K562 (cell line): ENCODE results near the gene UBA52. TPM values are rescaled to one million over a fixed set of nuclear protein-coding genes. Genes with fewer than 3 reads are reported as not detected.
A peak's percentile ranks its signal among the peaks of the same experiment; 100 is the strongest.

Experiments used
- CHCHD3 ChIP-seq: fragments of 250-450 bp; sonication (Bioruptor Pico); IDR thresholded peaks from 2 replicates; pipeline ENCODE4 v2.1.2; 2022; ENCODE audit warnings: mild to moderate bottlenecking
- DEAF1 ChIP-seq: fragments of 450-650 bp; formaldehyde crosslinking; IDR thresholded peaks from 2 replicates; pipeline ENCODE4 v1.4.0; 2020; ENCODE audit warnings: mild to moderate bottlenecking, moderate library complexity
- ELF1 ChIP-seq: fragments of 200-800 bp; sonication (Bioruptor generic); IDR thresholded peaks from 2 replicates; pipeline ENCODE4 v1.6.1; 2016; ENCODE audit warnings: missing genetic modification characterization, missing compliant biosample characterization
- HMGXB4 ChIP-seq: sonication (generic); formaldehyde crosslinking; IDR thresholded peaks from 2 replicates; pipeline ENCODE4 v1.8.1; 2023; ENCODE audit warnings: mild to moderate bottlenecking, missing genetic modification reagents
- JUNB ChIP-seq: fragments of 450-650 bp; formaldehyde crosslinking; conservative IDR thresholded peaks from 2 replicates; pipeline ENCODE4 v1.4.0; 2020; ENCODE audit warnings: mild to moderate bottlenecking
- JUND ChIP-seq, 2 experiments: IDR thresholded peaks; 2 replicates in 1 of 2; 3 replicates in 1 of 2; pipeline ENCODE4 v1.6.1; 2011; ENCODE audit warnings: borderline replicate concordance in 2 of 2, low read depth in 2 of 2, low read length in 2 of 2, improper control_type of control experiment in 1 of 2, missing biosample characterization in 1 of 2, missing genetic modification characterization in 1 of 2, missing genetic modification reagents in 1 of 2
- KAT7 ChIP-seq: sonication (generic); formaldehyde crosslinking; IDR thresholded peaks from 2 replicates; pipeline ENCODE4 v1.8.0; 2022; ENCODE audit warnings: missing genetic modification reagents, mild to moderate bottlenecking, borderline replicate concordance
- MAFG ChIP-seq: fragments of 450-650 bp; conservative IDR thresholded peaks from 2 replicates; pipeline ENCODE4 v1.6.1; 2016; ENCODE audit warnings: missing genetic modification characterization, missing compliant biosample characterization
- MAFK ChIP-seq: IDR thresholded peaks from 2 replicates; pipeline ENCODE4 v1.6.1; 2011; ENCODE audit warnings: low read length, improper control_type of control experiment
- MTA3 ChIP-seq: fragments of 450-650 bp; formaldehyde crosslinking; IDR thresholded peaks from 2 replicates; pipeline ENCODE4 v1.6.1; 2017; ENCODE audit warnings: mild to moderate bottlenecking, borderline replicate concordance
- POLR2A ChIP-seq: fragments of 450-650 bp; conservative IDR thresholded peaks from 2 replicates; pipeline ENCODE4 v1.6.1; 2016
- PRDM10 ChIP-seq: fragments of 450-650 bp; IDR thresholded peaks from 2 replicates; pipeline ENCODE4 v1.6.1; 2018; ENCODE audit not compliant: partially characterized antibody
- RBBP5 ChIP-seq: fragments of 200-600 bp; sonication (generic); IDR thresholded peaks from 2 replicates; pipeline ENCODE4 v1.6.1; 2012; ENCODE audit warnings: borderline replicate concordance, mild to moderate bottlenecking, low read length, control low read depth, inconsistent platforms; ENCODE audit not compliant: insufficient read depth, poor library complexity, severe bottlenecking
- SP1 ChIP-seq: sonication (generic); formaldehyde crosslinking; IDR thresholded peaks from 2 replicates; pipeline ENCODE4 v1.8.1; 2022; ENCODE audit warnings: mild to moderate bottlenecking, missing genetic modification reagents
- TFAP4 ChIP-seq: sonication (generic); formaldehyde crosslinking; IDR thresholded peaks from 2 replicates; pipeline ENCODE4 v1.8.0; 2022; ENCODE audit warnings: missing genetic modification reagents, mild to moderate bottlenecking, moderate library complexity, borderline replicate concordance
- ZNF511 ChIP-seq: sonication (generic); formaldehyde crosslinking; IDR thresholded peaks from 2 replicates; pipeline ENCODE4 v1.8.0; 2022; ENCODE audit warnings: mild to moderate bottlenecking, missing genetic modification reagents
- ZNF766 ChIP-seq: fragments of 200-800 bp; sonication (Bioruptor generic); conservative IDR thresholded peaks from 2 replicates; pipeline ENCODE4 v1.6.1; 2016; ENCODE audit warnings: missing genetic modification characterization, missing compliant biosample characterization
- polyA plus RNA-seq, 8 experiments: library from polyadenylated mRNA; depleted of rRNA in 4 of 8; stranded (reverse) in 5 of 8; unstranded in 3 of 8; fragments of >200 nt; fragmentation: Nextera tagmentation in 2 of 8; fragmentation: Illumina TruSeq in 1 of 8; extraction: Ambion mirVana in 2 of 8; extraction: Trizol in 1 of 8; gene quantifications; 2 replicates each; pipeline versions ENCODE4 v1.2.1 to v1.2.3, GENCODE V29; 2011 to 2014; ENCODE audit warnings: inconsistent platforms in 1 of 8, missing spikeins in 1 of 8
- total RNA-seq, 7 experiments: library from RNA; depleted of rRNA in 6 of 7; stranded (reverse); fragments of >200 nt in 6 of 7; fragmentation: Illumina TruSeq in 2 of 7; extraction: Trizol in 2 of 7; gene quantifications; 2 replicates each; pipeline versions ENCODE4 v1.2.1 to v1.2.3, GENCODE V29; 2011 to 2021; ENCODE audit warnings: low replicate concordance in 1 of 7

The UBA52 gene
- total and polyA plus RNA-seq, 9 of the 15 experiments (the other 6 are each of a cell fraction or from before 2014, with no cell fraction given) = 1,110 to 2,751 (median 1,733) TPM

GRCh38 chr19:18588611-18589379, 17.1 kb downstream of the UBA52 start, which contains the start of gene REX1BD (continued):
- TF ChIP-seq PRDM10 (peak; percentile 10), SP1 (peak; percentile 83), JUND (IDR thresholded peaks at IDR 0.05; ENCODE audit: borderline replicate concordance, low read depth, low read length) (peak; percentile 52), JUND (tag; IDR thresholded peaks at IDR 0.05; ENCODE audit: borderline replicate concordance, low read depth, low read length) (no peak), JUNB (CRISPR knock-in tag) (0 out of 2 replicates have a peak, but pooled peaks have one; percentile 2), CHCHD3 (no peak), MTA3 (peak; percentile 90), HMGXB4 (CRISPR knock-in tag) (peak; percentile 95), POLR2A (peak; percentile 91), MAFG (tag) (peak; percentile 50; the same call in 1 of the 2 replicates), RBBP5 (peak; percentile 80), ZNF511 (CRISPR knock-in tag) (peak; percentile 56; the same call in 1 of the 2 replicates), ZNF766 (peak; percentile 68; the same call in 1 of the 2 replicates), DEAF1 (0 out of 2 replicates have a peak, but pooled peaks have one; percentile 25), TFAP4 (CRISPR knock-in tag) (peak; percentile 90; the same call in 1 of the 2 replicates), KAT7 (CRISPR knock-in tag) (peak; percentile 55; the same call in 1 of the 2 replicates), MAFK (peak; percentile 30; the same call in 1 of the 2 replicates), ELF1 (peak; percentile 37; the same call in 1 of the 2 replicates)
